ENCODE measurements around the gene CD226. TPM values are rescaled to one million over a fixed set of nuclear protein-coding genes. Genes with fewer than 3 reads are reported as not detected.
"Not testable (repeated sequence)": the region's sequence is repeated elsewhere in the genome, so short reads cannot be mapped to it uniquely, and the experiment has no call there.

The CD226 gene
- total RNA-seq, 2 donors from 2014 or later: 0.26 to 0.33 TPM

GRCh38 chr18:69941183-69941582 is 6.5 kb downstream of the CD226 start:
- H3K27ac ChIP-seq: no peak overlapping the region
- intact Hi-C loops (cut with DNase I): no loop called here
- H3K27me3 ChIP-seq: no peaks in the 10 kb centered on the region
- H3K9me3 ChIP-seq: no peaks in the 10 kb centered on the region
- no peaks in the 10 kb centered on the region for H3K36me3 ChIP-seq (replicated peaks in 1 of 2; ENCODE audit: insufficient read depth in 1 of 2, low read depth in 2 of 2)
- no peak for ATAC-seq
- no peaks in the 10 kb centered on the region for H3K4me1 ChIP-seq
- TF ChIP-seq CTCF (IDR thresholded peaks at IDR 0.05) (no peak), POLR2A (IDR thresholded peaks at IDR 0.05) (no peak)
- WGBS, 2 donors: 80 to 85% methylated on average over 1 of the region's 1 CpG
- no peak overlapping the region for H3K4me3 ChIP-seq
- no peak for DNase-seq

DNA sequence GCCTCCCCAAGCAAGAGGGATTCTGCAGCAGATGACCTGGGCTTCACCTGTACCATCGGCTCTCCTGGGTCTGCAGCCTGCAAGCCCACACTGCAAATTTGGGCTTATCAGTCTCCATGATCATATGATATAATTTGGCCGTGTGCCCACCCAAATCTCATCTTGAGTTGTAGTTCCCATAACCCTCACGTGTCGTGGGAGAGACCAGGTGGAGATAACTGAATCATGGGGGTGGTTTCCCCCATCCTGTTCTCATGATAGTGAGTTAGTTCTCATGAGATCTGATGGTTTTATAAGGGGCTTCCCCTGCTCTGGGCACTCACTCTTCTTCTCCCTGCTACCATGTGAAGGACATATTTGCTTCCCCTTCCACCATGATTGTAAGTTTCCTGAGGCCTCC is 7.9 kb downstream of the CD226 start:
- H3K4me3 ChIP-seq; H3K27me3 ChIP-seq; ATAC-seq; H3K9me3 ChIP-seq; H3K27ac ChIP-seq; H3K4me1 ChIP-seq; DNase-seq; H3K36me3 ChIP-seq (replicated peaks in 1 of 2; ENCODE audit: insufficient read depth in 1 of 2, low read depth in 2 of 2); intact Hi-C loops (cut with DNase I): not testable (repeated sequence)
- 55 to 69% methylated on average over 4 of the region's 4 CpGs for WGBS, 2 donors

DNA sequence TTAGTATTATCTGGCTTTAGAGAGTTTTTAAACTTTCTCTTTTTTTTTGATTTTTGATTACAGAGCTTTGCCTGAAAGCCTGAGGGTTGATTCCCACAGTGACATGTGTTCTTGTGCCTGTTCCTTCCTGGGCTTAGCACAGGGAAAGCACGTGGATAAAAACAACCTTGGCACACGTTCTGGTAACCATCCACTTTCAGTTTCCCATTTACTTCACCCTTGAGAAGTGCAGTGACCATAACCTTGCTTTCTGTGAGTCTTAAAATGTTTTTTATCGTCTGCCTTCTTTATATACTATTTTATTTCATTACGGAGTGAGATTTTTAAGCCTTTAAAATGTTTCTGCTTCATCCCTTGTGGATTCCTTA is 11.5 kb downstream of the CD226 start:
- H3K36me3 ChIP-seq (replicated peaks in 1 of 2; ENCODE audit: insufficient read depth in 1 of 2, low read depth in 2 of 2): no peaks in the 10 kb centered on the region
- DNase-seq: peak in 3 of 4 donors; percentile 17 to 49 (median 43)
- no peak for TF ChIP-seq CTCF (IDR thresholded peaks at IDR 0.05)
- TF ChIP-seq POLR2A (IDR thresholded peaks at IDR 0.05): no peak
- no peak overlapping the region for H3K4me3 ChIP-seq
- no peaks in the 10 kb centered on the region for H3K9me3 ChIP-seq
- intact Hi-C loops (cut with DNase I): no loop called here
- H3K27me3 ChIP-seq: no peaks in the 10 kb centered on the region
- H3K27ac ChIP-seq: no peak overlapping the region
- WGBS, 2 donors: 37 to 41% methylated on average over 4 of the region's 4 CpGs
- H3K4me1 ChIP-seq: no peaks in the 10 kb centered on the region
- peak; percentile 74 for ATAC-seq

- ATAC-seq (no peak), DNase-seq (peak in 2 of 4 donors; percentile 10 to 38)
- TF ChIP-seq POLR2A (IDR thresholded peaks at IDR 0.05) (no peak), CTCF (IDR thresholded peaks at IDR 0.05) (no peak)
- no peaks in the 10 kb centered on the region for H3K9me3 ChIP-seq
- H3K4me3 ChIP-seq: no peak overlapping the region
- WGBS, 2 donors: 82 to 84% methylated on average over 12 of the region's 12 CpGs
- no peaks in the 10 kb centered on the region for H3K4me1 ChIP-seq
- no peak overlapping the region for H3K27ac ChIP-seq
- no peaks in the 10 kb centered on the region for H3K27me3 ChIP-seq
- intact Hi-C loops (cut with DNase I): no loop called here
- no peaks in the 10 kb centered on the region for H3K36me3 ChIP-seq (replicated peaks in 1 of 2; ENCODE audit: insufficient read depth in 1 of 2, low read depth in 2 of 2)
These were observed 12.1 kb downstream of the CD226 start for GRCh38 chr18:69935319-69936190.

DNA sequence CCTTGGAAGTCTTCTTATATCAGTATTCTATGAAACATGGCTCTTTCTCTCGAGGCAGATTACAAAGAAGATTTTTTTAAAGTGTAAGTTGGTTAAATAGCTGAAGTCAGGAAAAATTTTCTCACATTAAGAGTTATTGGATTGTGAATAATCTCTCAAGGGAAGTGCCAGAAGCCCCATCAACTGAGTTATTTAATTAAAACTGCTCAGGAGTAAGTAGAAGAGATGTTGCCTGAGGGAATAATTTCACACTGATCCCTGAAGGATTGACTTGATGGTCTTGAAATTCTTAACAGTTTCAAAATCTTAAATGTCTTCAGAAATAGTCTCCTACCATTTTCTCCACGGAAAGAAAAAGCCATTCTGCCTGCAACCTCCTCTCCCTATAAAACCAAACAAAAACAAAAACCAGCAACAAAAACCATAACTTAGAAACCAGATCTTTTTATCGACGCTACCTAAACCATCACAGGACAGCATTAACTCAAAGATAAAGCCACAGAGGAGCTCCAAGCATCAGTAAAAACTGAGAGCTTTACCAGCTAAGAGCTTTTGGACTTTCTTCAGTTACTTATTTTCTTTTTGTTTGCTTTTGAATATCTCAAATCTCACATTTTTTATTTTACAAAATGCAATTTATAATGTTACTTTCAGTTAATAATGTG is 12.9 kb downstream of the CD226 start:
- no peak for TF ChIP-seq CTCF (IDR thresholded peaks at IDR 0.05)
- no peak for TF ChIP-seq POLR2A (IDR thresholded peaks at IDR 0.05)
- WGBS, 2 donors: 57 to 61% methylated on average over 4 of the region's 4 CpGs
- no peaks in the 10 kb centered on the region for H3K27me3 ChIP-seq
- H3K36me3 ChIP-seq (replicated peaks in 1 of 2; ENCODE audit: insufficient read depth in 1 of 2, low read depth in 2 of 2): no peaks in the 10 kb centered on the region
- DNase-seq: no peak
- H3K9me3 ChIP-seq: no peaks in the 10 kb centered on the region
- intact Hi-C loops (cut with DNase I): no loop called here
- H3K27ac ChIP-seq: no peak overlapping the region
- no peaks in the 10 kb centered on the region for H3K4me1 ChIP-seq
- no peak overlapping the region for H3K4me3 ChIP-seq
- ATAC-seq: no peak
